GM21367 (cell line): ENCODE results near the gene DENND11.
"Not testable (repeated sequence)": the region's sequence is repeated elsewhere in the genome, so short reads cannot be mapped to it uniquely, and the experiment has no call there.

Experiments used
- ATAC-seq: cut with Tn5 transposase; IDR thresholded peaks from one replicate; pipeline ENCODE4 v1.9.1; 2021; ENCODE audit not compliant: unreplicated experiment

The DENND11 gene

DNA sequence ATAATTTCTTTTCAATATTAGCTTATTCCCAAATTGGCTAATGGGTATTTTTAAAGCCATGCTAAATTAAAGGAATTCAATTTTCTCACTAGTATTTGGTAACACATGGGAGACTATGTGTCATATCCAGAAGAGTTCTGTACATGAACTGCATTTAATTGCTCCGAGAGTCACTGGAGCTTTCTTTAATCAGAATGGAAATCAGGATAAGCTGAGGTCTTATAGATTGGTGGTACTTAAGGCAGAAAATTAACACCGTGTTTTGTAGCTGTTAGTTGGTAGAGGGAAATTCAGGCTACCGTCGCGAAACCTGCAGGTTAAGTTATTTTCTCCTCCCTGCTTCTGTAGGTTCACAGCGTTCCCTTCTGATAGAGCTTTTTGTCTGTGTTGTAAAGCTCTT lies 6.4 kb upstream of the DENND11 start, which contains the start of gene WEE2:
Gene WEE2 (plus strand): TSS at position 3 of the 400 bp plus-strand sequence. CDS start 406 bp downstream, outside the sequence.
- ATAC-seq: no peak

DNA sequence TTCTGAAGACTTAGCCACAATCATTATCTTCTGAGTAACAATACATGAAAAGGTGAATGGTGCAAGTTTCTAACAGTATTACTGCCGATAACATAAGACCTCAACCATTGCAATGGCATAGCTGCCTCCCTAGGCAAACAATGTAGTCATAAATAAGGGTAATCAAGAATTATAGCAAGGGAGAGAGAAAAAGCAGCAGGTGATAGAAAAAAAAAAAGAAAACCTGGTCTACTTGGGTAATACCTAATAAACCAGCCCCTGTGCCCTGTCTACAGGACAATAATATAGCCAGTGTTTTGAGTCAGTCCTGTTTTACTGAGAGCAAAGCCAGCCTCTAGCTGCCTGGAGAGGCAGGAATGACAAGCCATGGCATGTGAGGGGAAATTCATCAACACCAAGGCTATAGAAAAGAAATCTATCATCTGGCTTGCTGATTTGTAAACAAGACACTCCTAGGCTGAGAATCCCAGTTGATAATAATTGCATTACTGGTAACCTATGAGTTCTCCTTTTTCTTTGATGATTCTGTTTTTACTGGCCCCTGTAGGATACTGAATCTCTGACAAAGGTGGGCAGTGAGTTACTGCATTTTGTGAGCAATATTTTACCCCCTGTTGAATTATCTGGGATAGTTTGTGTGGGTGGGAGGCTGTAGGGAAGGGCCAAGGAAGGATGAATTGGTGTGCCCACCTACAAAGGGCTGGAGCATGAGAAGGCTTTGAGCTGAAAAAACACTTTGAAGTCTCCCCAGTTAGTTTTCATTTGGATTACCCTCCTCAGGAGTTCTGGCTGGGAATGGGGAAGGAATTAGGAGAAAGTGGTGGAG lies 4.5 kb upstream of the DENND11 start:
- ATAC-seq: no peak

DNA sequence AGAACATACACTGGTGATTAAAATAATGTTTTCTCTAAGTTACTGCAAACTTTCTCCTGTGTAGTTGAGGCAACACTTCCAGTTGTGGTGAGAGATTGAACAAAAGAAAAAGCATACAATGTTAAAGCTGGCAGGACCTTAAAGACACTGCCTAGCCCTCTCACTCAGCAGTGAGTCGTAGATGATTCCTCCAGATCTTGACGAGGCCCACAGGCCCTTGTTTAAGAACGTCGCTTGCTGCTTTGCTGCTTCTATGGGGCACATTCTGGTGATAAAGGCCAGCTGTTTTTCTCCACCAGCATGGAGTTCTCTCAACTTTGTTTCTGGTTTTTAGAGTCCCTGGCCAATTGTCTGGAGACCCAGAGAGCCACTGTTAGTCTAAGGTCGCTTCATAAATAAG lies 2.8 kb upstream of the DENND11 start:
- no peak for ATAC-seq

DNA sequence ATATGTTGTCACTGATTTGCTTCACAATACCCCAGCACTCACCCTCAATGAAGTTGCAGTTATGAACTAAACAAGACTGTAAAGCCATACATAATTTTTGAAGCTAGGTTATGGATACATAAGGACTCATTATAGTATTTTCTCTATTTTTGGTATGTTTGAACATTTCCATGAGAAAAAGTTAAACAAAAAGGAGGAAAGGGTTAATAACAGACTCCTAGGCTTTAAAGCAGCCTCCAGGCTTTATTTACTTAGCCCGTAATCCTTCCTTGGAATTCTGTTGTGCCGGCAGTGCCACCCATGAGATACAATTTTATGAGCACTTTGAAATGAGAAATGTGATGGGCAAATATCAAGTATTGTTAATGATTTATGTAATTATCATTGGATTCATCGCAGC lies 2.1 kb upstream of the DENND11 start:
- no peak for ATAC-seq

DNA sequence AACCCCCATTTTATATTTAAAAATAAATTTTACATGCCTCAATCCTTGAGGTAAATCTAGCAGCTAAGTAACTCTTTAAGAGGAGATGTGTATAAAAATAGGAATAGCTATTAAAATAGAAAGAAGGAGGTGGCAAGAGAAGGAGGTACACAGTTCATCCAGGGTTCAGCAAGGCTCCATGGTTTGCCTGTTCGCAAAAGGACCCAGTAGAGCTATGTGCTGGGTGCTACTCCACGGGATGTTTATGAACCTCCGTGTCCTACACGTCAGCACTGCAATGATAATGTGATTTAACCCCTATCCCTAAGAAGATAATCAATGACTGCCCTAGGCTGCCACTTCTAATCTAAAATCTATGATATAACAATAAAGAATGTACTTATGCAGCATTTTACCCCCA lies 926 bp upstream of the DENND11 start:
- ATAC-seq: no peak

DNA sequence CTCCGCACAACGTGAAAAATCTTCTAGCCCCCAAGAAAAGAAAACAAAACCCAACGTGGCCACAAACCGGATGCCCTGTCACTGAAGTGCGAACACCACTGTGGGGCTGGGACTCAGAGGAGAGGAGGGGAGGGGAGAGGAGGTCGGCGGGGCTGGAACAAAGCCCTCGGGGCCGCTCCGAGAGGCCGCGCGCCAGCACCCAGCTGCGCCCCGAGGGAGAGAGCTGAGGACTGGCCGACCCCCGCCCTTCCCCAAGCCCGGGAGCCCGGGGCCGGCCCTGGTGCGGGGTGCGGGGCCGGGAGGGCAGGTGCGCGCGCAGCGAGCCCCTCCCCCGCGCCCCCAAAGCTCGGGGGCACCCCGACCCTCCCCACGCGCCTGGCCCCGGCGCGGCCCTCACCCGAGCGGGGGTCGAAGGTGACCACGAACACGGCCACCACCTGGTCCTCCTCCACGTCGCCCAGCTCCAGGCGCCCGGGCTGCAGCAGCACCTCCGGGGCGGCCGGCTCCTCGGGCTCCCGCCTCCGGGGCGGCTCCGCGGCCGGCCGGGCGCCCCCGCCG lies 398 bp downstream of the DENND11 start:
- peak; percentile 81 for ATAC-seq

DNA sequence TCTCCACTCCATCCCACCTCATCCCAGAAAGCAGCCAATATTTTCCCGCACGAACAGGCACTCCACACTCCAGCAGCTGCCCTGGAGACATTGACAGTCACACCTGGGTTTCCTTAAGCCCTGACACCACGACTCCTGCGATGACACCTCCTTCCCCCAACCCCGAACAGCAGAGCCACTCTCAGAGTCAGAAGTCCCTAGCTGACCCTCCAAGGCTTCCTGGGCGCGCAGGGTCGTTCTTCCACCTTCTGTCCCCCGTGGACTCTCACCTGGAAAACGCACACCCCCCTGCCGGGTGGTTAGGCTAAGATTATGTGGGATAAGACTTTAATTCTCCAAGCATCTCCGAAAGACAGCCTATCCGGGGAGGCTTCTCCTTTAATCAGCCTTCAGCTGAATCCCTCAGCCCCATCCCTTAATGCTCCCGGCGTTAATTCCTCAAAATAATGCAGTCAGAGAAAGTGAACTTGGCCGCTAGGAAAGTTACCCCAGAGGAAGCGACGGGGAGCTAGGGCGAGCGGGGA lies 1.1 kb downstream of the DENND11 start:
- no peak for ATAC-seq

DNA sequence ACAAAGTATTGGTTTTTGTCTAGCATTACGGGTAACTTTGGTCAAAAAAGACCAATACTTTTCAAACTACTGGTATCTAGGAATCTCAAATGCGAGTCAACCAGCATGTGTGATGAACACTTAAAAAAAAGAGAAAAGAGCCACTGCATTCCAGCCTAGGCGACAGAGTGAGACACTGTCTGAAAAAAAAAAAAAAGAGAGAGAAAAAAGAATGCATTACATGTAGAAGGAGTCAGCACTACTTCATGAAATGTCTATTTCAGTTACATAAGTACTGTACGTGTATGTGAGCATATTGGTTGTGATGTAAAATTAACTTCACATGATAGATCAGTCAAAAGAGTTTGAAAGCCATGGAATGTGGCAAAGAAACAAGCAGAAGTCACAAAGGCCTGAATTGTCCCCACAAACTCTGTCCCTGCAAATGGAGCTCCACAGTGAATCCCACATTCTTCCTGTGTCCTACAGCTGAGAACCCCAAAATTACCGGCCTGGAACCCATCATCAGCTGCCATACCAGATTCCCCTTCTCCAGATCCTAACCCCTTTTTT lies 1.6 kb downstream of the DENND11 start:
- ATAC-seq: no peak

DNA sequence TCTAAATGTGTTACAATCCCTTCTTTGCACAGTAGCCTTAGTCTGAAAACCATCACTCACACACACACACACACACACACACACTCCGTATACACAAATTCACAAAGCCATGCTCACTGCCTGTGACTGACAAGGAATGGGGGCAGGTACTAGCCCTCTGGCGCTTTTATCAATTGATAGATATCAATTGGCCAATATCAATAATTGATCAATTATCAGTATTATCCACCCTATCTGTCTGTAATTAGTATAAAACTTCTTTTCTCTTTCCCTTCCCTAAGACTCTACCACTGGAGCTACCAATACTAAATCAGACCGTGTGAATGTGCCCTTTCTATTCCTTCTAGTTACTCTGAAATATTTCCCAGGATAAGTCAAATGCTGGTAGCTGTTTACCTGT lies 2.1 kb downstream of the DENND11 start:
- no peak for ATAC-seq

DNA sequence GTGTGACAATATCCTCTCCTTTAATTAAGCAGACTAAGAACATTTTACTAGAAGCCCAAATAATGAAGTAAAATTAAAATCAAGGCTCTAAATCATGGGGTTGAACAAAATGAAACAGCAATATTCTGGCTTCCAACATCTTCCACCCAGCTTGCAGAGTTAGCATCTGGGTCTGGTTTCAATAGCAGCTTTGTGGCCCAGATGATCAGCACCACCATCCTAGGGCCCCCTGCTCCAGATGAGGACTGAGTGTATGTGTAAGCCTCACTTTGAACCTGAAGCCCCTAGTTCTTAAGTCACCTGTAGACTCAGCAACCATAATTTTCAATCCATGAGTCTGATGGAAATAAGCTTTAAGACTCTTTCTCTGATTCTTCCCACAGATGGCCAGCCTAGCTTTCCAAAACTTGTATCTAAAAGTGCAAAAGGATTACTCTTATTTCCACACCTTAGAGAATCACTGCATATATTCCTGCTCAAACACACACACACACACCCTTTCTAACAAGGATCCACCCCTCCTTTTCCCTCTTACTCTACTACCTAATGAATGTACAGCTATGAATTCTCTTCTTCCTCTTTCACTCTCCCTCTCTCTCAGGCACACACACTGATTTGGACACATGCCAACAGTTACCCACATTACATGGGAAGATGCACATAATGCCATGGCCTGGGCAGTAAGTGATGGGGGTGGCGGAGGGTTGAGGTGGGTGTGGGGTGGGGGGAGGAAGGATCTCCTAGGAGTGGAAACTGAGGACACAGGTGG lies 3.5 kb downstream of the DENND11 start:
- no peak for ATAC-seq

DNA sequence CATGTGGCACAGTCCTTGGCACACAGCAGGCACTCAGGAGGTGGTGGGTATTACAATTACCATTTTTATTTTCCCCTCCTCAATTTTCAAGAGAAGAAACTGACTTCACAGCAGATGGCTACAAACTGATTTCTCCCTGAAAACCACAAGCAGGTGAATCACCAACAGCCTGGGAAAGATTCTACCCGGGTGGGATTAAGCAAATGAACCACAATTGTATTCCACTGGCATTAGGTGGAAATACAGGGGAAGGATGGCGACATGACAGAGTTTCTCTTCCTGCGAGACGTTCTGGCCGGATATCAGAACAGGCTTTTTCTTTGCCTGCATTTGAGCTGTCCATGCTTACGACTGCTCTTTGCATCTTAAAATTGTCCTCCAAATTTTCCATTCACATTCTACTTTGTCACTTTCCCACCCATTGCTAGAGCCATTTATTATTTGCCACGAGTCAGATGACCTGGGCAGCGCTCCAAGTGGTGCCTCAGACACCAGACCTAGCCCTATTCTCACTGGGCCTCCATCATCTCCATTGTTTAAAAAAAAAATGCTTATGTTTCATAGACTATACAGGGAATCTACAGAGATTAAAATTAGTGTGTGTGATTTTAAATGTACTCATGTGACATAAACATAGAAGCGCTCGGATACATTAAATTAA lies 4.6 kb downstream of the DENND11 start:
- no peak for ATAC-seq

DNA sequence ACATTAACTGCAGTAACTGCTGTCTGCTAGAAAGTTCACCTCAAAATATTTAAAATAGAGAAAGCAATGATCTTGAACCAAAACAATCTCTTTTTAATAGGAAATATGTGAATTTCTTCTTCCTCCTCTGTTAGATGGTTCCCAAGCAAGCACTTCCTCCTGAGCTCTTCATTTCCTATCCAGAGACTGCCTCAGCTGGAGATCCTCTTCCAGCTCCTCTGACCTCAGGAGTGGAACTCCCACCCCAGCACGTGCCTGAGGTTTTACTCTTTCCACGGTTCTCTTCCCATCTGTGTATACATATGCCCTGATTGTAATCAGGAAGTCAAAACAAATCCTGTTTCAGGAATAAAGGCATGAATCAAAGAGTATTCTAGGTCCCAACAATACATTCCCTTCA lies 5.6 kb downstream of the DENND11 start:
- no peak for ATAC-seq

DNA sequence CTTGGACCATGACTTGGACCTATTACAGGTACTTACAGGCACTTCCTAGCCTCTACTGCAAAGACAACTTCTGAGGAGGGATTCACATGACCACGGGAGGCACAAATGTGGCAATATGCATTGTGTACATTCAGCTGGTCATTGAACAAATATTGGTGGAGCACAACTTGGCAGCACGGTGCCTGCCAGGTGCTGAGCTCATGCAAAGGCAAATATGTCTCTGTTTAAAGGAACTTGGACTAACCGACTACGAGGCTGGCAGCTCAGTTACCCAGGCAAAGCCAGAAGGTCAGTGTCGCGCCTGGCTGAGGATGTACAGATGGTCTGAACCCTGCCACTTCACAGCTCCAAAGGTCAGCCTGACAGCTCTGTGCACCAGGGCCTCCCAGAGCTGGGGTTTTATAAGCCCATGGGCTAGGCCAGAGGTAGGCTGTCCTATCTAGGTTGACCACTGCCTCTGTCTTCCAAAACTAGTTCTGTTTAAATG lies 6.1 kb downstream of the DENND11 start:
- ATAC-seq: no peak

DNA sequence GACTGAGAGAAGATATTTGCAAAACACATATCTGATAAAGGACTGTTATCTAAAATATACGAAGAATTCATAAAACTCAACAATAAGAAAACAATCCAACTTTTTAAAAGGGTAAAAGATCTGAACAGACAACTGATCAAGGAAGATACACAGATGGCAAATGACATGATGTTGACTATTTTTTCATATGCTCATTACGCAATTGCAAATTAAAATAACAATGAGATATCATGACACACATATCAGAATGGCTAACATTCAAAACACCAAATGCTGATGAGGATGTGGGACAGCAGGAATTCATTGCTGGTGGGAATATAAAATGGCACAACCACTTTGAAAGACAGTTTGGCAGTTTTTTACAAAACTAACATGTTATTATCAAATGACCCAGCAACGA lies 8.9 kb downstream of the DENND11 start:
- ATAC-seq: no peak

DNA sequence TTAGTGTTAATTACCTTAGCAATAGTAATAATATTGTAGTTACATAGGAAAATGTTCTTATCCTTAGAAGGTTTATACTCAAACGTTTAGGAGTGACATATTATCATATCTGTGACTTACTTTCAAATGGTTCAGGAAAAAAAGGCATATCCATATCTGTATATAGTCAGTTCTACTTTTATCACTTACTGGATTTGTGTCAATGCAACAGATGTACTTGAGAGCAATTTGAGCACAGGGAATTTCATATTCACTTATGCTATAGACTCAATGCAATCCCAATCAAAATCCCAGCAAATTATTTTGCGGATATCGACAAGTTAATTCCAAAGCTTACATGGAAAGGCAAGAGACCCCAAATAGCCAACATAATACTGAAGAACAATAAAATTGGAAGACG lies 10.0 kb downstream of the DENND11 start:
- ATAC-seq: no peak

DNA sequence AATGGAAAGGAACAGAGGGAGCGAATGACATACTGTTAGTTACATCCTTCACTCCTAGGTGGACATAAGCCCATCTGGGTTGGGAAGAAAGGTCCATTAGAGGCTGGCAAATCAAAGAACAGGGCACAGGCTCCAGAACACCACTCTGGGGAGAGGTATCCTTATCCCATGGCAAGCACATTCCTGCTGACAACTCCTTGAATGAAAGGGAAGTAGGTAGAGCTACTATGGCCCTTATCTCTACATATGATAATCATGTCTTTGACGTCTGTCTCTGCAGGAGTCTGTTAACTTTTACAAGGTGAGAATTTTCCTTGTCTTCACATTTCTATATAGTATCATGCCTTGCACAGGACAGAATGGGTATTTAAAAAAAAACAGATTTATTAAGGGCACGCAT lies 10.4 kb downstream of the DENND11 start:
- no peak for ATAC-seq

DNA sequence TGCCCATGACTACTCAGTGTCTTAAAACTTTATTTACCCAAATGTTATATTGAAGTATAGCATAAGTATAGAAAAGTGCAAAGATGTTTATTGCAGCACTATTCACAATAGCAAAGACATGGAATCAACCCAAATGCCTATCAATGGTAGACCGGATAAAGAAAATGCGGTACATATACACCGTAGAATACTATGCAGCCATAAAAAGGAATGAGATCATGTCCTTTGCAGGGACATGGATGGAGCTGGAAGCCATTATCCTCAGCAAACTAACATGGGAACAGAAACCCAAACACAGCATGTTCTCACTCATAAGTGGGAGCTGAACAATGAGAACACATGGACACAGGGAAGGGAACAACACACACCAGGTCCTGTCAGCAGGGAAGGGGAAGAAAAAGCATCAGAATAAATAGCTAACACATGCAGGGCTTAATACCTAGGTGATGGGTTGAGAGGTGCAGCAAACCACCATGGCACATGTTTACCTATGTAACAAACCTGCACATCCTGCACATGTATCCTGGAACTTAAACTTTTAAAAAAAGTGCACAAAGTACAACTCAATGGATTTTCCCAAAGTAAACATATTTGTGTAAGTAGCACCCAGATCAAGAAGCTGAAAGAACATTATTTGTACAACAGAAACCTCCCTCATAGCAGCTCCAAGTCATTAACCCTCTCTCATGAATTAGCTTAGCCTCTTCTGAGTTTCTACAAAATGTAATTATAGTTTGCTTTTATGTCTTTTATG lies 12.7 kb downstream of the DENND11 start:
- not testable (repeated sequence) for ATAC-seq

DNA sequence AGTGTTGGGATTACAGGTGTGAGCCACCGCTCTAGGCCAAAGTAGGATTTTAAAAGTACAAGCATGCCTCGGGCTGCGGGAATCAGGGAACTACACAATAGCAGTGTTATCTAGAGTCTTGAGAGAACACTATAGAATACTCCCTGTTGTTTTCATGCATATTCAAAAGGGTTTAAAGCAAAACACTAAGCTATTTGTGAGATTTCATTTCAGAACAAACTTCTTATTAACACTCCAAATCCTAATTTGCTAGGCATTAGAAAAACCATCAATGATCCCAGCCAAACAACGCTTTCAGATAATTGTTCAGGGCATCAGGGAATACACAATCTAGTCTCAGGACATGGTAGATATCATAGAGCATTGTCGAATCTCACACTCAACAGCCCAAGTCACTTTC lies 13.9 kb downstream of the DENND11 start:
- ATAC-seq: no peak

DNA sequence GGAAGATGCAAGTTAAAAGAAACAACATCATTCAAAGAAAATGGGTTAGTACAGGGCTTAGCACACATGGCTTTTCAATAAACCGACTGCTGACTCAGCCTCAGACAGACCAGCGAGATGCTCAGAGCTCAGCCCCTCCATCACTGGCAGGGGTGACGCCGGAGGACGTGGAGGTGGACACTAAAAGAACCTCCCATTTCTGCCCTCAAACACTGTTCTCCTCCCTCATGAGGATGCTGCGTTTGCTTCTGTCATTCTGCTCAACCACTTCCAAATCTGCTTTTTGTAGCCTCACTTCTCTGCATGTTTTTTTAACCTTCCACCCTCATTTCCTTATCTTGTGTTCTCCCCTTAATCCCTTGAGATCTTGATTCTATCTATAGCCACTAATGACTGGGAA lies 15.3 kb downstream of the DENND11 start:
- ATAC-seq: no peak

DNA sequence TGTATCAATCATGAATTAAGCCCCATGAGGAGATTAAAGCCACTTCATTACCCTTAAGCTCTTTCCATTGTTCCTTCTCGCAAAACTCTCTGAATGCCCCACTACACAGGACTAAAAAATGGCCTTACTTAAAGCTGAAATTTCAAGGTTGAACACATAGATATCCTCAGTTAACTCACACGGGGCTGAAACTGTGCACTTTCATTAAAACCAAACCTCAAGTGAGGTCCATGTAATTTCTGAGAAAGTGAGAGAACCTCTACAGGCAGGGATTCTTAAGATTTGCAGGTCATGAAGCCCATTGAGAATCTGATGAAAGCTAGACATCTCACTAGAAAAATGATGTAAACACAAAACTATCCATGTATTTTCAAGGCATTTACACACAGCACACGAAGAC lies 15.9 kb downstream of the DENND11 start:
- no peak for ATAC-seq
